DMS53 treated with DMSO at 0.1 percent for 48 hours (cell line): ENCODE results near the gene STX16.
"Not testable (repeated sequence)": the region's sequence is repeated elsewhere in the genome, so short reads cannot be mapped to it uniquely, and the experiment has no call there.

Experiments used
- DNase-seq: peaks from one replicate; lab custom pipeline; 2025; ENCODE audit not compliant: unreplicated experiment; lab: John Stamatoyannopoulos, UW

STX16 gene

GRCh38 chr20:58719971-58720371, 68.9 kb downstream of the STX16 start:
- DNase-seq: no peak

DNA sequence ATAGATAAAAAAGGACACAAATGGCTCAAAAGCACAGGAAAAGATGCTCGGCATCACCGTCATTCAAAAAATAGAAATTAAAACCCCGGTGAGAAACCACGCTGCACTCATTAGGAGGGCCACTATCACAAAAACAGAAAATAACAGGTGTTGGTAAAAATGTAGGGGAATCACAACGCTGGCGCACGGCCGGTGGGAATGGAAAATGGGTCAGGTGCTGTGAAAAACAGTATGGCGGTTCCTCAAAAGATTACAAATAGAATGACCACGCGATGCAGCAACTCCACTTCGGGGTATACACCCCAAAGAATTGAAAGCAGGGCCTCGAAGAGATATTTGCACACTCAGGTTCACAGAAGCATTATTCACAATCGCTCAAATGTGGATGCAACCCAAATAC, 69.8 kb downstream of the STX16 start:
- no peak for DNase-seq

DNA sequence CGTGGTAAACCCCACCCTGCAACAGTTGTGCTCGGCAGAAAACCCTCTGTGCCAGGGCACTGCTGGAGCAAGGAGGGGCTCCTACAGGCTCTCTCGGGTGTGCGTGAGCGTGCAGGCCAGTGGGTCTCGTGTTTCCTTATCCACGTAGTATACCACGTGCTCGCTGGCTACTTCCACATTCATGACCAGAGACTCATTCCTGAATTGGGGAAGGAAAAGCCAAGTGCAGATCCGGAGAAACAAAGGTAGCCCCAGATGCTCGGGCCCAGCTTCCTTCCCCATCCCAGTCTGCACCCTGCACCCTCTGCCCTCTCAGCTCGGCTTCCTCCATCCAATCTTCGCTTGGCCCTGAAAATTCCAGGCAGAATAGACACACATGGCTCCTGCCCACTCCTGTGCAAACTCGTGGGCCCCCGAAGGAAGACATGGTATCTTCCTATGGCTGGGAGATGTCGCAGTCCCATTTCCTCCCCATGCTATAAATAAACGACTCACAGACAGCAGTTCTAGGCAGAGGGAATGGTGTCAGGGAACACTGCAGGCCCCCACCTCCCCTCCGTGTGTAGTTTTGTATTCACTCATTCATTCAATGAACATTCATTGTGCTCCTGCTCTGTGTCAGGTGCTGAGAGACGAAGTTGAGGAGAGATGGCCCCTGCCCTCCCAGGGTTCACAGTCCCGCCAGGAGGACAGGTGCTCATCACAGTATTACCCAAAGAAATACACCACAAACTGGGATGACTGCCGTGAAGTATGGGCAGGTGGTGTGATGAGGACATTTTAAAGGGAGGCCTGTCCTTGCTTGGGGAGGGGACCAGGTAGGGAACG, 71.1 kb downstream of the STX16 start:
- DNase-seq: no peak

DNA sequence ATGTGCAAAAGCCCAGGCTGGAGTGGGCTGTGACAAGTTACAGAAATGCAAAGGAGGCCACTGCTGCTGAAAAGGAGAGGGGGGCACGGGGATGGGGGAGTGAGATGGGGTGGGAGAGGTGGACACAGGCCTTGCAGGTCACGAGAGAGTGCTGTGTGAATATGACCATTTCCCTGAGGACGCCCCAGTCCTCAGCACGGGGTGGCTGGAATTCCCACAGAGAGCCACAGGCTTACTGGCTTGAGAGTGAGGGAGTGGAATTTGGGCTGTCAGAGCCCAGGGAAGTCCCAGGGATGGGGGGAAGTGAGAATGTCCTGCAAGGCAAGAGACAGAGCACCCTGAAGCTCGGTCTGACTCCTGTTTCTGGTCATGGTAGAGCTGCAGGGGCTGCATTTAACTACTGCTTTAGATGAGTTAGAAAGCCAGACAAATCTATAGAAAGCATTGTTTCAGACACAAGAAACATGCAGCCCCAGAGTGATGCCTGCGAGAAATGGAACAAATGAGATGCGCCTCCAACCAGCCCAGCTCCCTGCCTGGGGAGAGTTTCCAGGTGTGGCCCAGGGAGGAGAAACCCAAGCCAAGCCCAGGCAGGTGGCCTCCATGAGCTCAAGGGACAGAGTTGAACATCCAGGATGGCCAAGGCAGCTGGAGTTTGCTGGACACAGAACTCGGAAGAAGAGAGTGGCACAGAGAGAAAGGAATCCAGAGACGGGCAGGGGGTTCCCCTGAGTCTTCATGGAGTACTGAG, 72.0 kb downstream of the STX16 start:
- DNase-seq: no peak

DNA sequence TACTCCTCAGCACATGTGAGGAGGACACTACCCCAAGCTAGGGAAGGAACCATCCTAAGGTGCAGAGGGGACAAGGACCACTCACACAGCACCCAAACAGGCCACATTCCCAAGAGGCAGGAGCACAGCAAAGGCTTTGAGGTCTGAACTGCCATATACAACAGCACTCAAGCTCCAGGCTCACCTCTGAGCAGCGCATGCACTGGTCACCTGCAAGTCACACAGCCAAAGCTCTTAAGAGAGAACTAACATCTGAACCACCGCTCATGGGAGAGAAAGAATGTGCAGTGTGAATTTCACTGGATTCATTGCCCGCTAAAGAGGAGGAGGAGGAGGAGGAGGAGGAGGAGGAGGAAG, 72.5 kb downstream of the STX16 start:
- no peak for DNase-seq

DNA sequence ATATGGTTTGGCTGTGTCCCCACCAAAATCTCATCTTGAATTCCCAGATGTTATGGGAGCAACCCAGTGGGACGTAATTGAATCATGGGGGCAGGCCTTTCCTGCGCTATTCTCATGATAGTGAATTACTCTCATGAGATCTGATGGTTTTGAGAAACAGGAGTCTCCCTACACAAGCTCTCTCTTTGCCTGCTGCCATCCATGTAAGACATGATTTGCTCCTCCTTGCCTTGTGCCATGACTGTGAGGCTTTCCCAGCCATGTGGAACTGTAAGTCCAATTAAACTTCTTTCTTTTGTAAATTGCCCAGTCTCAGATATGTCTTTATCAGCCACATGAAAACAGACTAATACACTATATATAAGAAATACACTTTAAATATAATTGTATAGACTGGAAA, 75.1 kb downstream of the STX16 start:
- DNase-seq: not testable (repeated sequence)
